ENCODE results near the gene DTX3.
"Not testable (repeated sequence)": the region's sequence is repeated elsewhere in the genome, so short reads cannot be mapped to it uniquely, and the experiment has no call there.

Gene DTX3

GRCh38 chr12:57617942-57618341, 13.3 kb downstream of the DTX3 start:
- peaks cover 65% of the 10 kb centered on the region for H3K36me3 ChIP-seq (ENCODE audit: insufficient read depth, insufficient read length, low read length)
- no peak for DNase-seq (ENCODE audit: low read depth, low spot score)
- H3K9ac ChIP-seq (ENCODE audit: insufficient read length, low read depth), result no peak overlapping the region
- H3K9me3 ChIP-seq (ENCODE audit: insufficient read depth, low read length), result no peaks in the 10 kb centered on the region
- peaks cover 15% of the 10 kb centered on the region for H3K4me1 ChIP-seq (ENCODE audit: insufficient read depth, insufficient read length)
- no peak overlapping the region for H3K4me3 ChIP-seq (ENCODE audit: insufficient read length, low read depth)
- TF ChIP-seq SUZ12 (IDR thresholded peaks at IDR 0.05; ENCODE audit: extremely low read depth, insufficient read depth, insufficient read length), result no peak
- TF ChIP-seq YY1 (IDR thresholded peaks at IDR 0.05; ENCODE audit: insufficient read depth, insufficient read length), result no peak
- TF ChIP-seq ZNF274 (IDR thresholded peaks at IDR 0.05; ENCODE audit: low read depth, low read length), result no peak
- no peaks in the 10 kb centered on the region for H3K27me3 ChIP-seq (ENCODE audit: insufficient read depth, insufficient read length)

- H3K27me3 ChIP-seq (ENCODE audit: insufficient read depth, insufficient read length); H3K9me3 ChIP-seq (ENCODE audit: insufficient read depth, low read length); H3K4me3 ChIP-seq (ENCODE audit: insufficient read length, low read depth); H3K9ac ChIP-seq (ENCODE audit: insufficient read length, low read depth); DNase-seq (ENCODE audit: low read depth, low spot score): not testable (repeated sequence)
- H3K4me1 ChIP-seq (ENCODE audit: insufficient read depth, insufficient read length), result peaks cover 13% of the 10 kb centered on the region
- peaks cover 64% of the 10 kb centered on the region for H3K36me3 ChIP-seq (ENCODE audit: insufficient read depth, insufficient read length, low read length)
Observed at GRCh38 chr12:57618431-57618830, 13.8 kb downstream of the DTX3 start.

- TF ChIP-seq ZNF274 (IDR thresholded peaks at IDR 0.05; ENCODE audit: low read depth, low read length) (no peak), SUZ12 (IDR thresholded peaks at IDR 0.05; ENCODE audit: extremely low read depth, insufficient read depth, insufficient read length) (no peak), YY1 (IDR thresholded peaks at IDR 0.05; ENCODE audit: insufficient read depth, insufficient read length) (no peak)
- no peaks in the 10 kb centered on the region for H3K27me3 ChIP-seq (ENCODE audit: insufficient read depth, insufficient read length)
- no peak overlapping the region for H3K4me3 ChIP-seq (ENCODE audit: insufficient read length, low read depth)
- H3K9ac ChIP-seq (ENCODE audit: insufficient read length, low read depth), result no peak overlapping the region
- no peak for DNase-seq (ENCODE audit: low read depth, low spot score)
- H3K36me3 ChIP-seq (ENCODE audit: insufficient read depth, insufficient read length, low read length), result peaks cover 58% of the 10 kb centered on the region
- peaks cover 8% of the 10 kb centered on the region for H3K4me1 ChIP-seq (ENCODE audit: insufficient read depth, insufficient read length)
- H3K9me3 ChIP-seq (ENCODE audit: insufficient read depth, low read length), result no peaks in the 10 kb centered on the region
Observed at GRCh38 chr12:57618966-57619433, 14.4 kb downstream of the DTX3 start.

GRCh38 chr12:57619434-57620244, 15.0 kb downstream of the DTX3 start:
- H3K27me3 ChIP-seq (ENCODE audit: insufficient read depth, insufficient read length), result no peaks in the 10 kb centered on the region
- H3K9ac ChIP-seq (ENCODE audit: insufficient read length, low read depth), result no peak overlapping the region
- H3K9me3 ChIP-seq (ENCODE audit: insufficient read depth, low read length), result no peaks in the 10 kb centered on the region
- no peak for DNase-seq (ENCODE audit: low read depth, low spot score)
- peaks cover 57% of the 10 kb centered on the region for H3K36me3 ChIP-seq (ENCODE audit: insufficient read depth, insufficient read length, low read length)
- H3K4me3 ChIP-seq (ENCODE audit: insufficient read length, low read depth), result no peak overlapping the region
- peaks cover 3% of the 10 kb centered on the region for H3K4me1 ChIP-seq (ENCODE audit: insufficient read depth, insufficient read length)
- TF ChIP-seq ZNF274 (IDR thresholded peaks at IDR 0.05; ENCODE audit: low read depth, low read length) (no peak), SUZ12 (IDR thresholded peaks at IDR 0.05; ENCODE audit: extremely low read depth, insufficient read depth, insufficient read length) (no peak), YY1 (IDR thresholded peaks at IDR 0.05; ENCODE audit: insufficient read depth, insufficient read length) (no peak)

GRCh38 chr12:57620245-57620935, 15.8 kb downstream of the DTX3 start:
- Histone ChIP-seq H3K4me3 (ENCODE audit: insufficient read length, low read depth) (no peak overlapping the region), H3K9ac (ENCODE audit: insufficient read length, low read depth) (no peak overlapping the region), H3K9me3 (ENCODE audit: insufficient read depth, low read length) (no peaks in the 10 kb centered on the region), H3K4me1 (ENCODE audit: insufficient read depth, insufficient read length) (peaks cover 3% of the 10 kb centered on the region), H3K36me3 (ENCODE audit: insufficient read depth, insufficient read length, low read length) (peaks cover 57% of the 10 kb centered on the region), H3K27me3 (ENCODE audit: insufficient read depth, insufficient read length) (no peaks in the 10 kb centered on the region)
- DNase-seq (ENCODE audit: low read depth, low spot score), result no peak
- TF ChIP-seq SUZ12 (IDR thresholded peaks at IDR 0.05; ENCODE audit: extremely low read depth, insufficient read depth, insufficient read length), result no peak
- TF ChIP-seq ZNF274 (IDR thresholded peaks at IDR 0.05; ENCODE audit: low read depth, low read length), result no peak
- TF ChIP-seq YY1 (IDR thresholded peaks at IDR 0.05; ENCODE audit: insufficient read depth, insufficient read length), result no peak

GRCh38 chr12:57620936-57621496, 16.4 kb downstream of the DTX3 start:
- DNase-seq (ENCODE audit: low read depth, low spot score), result no peak
- Histone ChIP-seq H3K9me3 (ENCODE audit: insufficient read depth, low read length) (no peaks in the 10 kb centered on the region), H3K36me3 (ENCODE audit: insufficient read depth, insufficient read length, low read length) (peaks cover 57% of the 10 kb centered on the region), H3K27me3 (ENCODE audit: insufficient read depth, insufficient read length) (no peaks in the 10 kb centered on the region), H3K4me3 (ENCODE audit: insufficient read length, low read depth) (no peak overlapping the region), H3K4me1 (ENCODE audit: insufficient read depth, insufficient read length) (peaks cover 3% of the 10 kb centered on the region), H3K9ac (ENCODE audit: insufficient read length, low read depth) (no peak overlapping the region)
- TF ChIP-seq ZNF274 (IDR thresholded peaks at IDR 0.05; ENCODE audit: low read depth, low read length) (no peak), YY1 (IDR thresholded peaks at IDR 0.05; ENCODE audit: insufficient read depth, insufficient read length) (no peak), SUZ12 (IDR thresholded peaks at IDR 0.05; ENCODE audit: extremely low read depth, insufficient read depth, insufficient read length) (no peak)
